NCI-H2227 (cell line): Measurements from ENCODE around the gene CKMT1B.
"Not testable (repeated sequence)": the region's sequence is repeated elsewhere in the genome, so short reads cannot be mapped to it uniquely, and the experiment has no call there.

Source experiments
- DNase-seq: peaks from one replicate; lab custom pipeline; 2025; ENCODE audit not compliant: unreplicated experiment; lab: John Stamatoyannopoulos, UW

The CKMT1B gene

GRCh38 chr15:43626937-43627336 is 33.1 kb downstream of the CKMT1B start:
- DNase-seq, result not testable (repeated sequence)

GRCh38 chr15:43638464-43639204 is 44.8 kb downstream of the CKMT1B start:
- DNase-seq, result not testable (repeated sequence)
